Heart left ventricle (tissue), 16 donors: Measurements from ENCODE around the gene NLRP13. TPM values are rescaled to one million over a fixed set of nuclear protein-coding genes. Genes with fewer than 3 reads are reported as not detected.

ENCODE experiments used
- ATAC-seq, 4 donors: fragments of 200-7000 bp; cut with Tn5 transposase; one replicate each; pipeline ENCODE4 v1.9.1; 2020 to 2022; ENCODE audit warnings: moderate library complexity in 4 of 4, mild to moderate bottlenecking in 3 of 4, moderate number of reproducible peaks in 1 of 4
- DNase-seq, 5 donors: peaks; one replicate each; pipeline ENCODE4 v3.0.0-alpha.2; 2020
- H3K27ac ChIP-seq, 12 donors: fragments of 200-600 bp; sonication (generic) in 4 of 12; one replicate each; pipeline versions ENCODE4 v1.5.0 to v1.8.0; 2016 to 2022; ENCODE audit warnings: mild to moderate bottlenecking in 2 of 12
- H3K27me3 ChIP-seq, 9 donors: fragments of 200-600 bp; sonication (generic) in 2 of 9; one replicate each; pipeline versions ENCODE4 v1.5.1 to v1.8.0; 2016 to 2022; ENCODE audit warnings: mild to moderate bottlenecking in 3 of 9
- H3K36me3 ChIP-seq, 9 donors: fragments of 200-600 bp; sonication (generic) in 2 of 9; one replicate each; pipeline versions ENCODE4 v1.5.0 to v1.8.0; 2018 to 2022; ENCODE audit warnings: mild to moderate bottlenecking in 2 of 9
- H3K4me1 ChIP-seq, 12 donors: fragments of 200-600 bp; sonication (generic) in 4 of 12; one replicate each; pipeline versions ENCODE4 v1.5.0 to v1.8.0; 2016 to 2022; ENCODE audit warnings: mild to moderate bottlenecking in 3 of 12
- H3K4me3 ChIP-seq, 12 donors: fragments of 200-600 bp; sonication (generic) in 4 of 12; one replicate each; pipeline versions ENCODE4 v1.5.0 to v1.8.0; 2017 to 2022; ENCODE audit warnings: mild to moderate bottlenecking in 9 of 12, moderate library complexity in 4 of 12
- H3K9me3 ChIP-seq, 12 donors: fragments of 200-600 bp; sonication (generic) in 4 of 12; one replicate each; pipeline versions ENCODE4 v1.5.0 to v1.8.0; 2016 to 2022; ENCODE audit warnings: mild to moderate bottlenecking in 1 of 12
- POLR2A ChIP-seq, 2 donors: fragments of 450-650 bp; IDR thresholded peaks; one replicate each; pipeline ENCODE4 v1.6.1; 2017; ENCODE audit warnings: antibody characterized with exemption in 2 of 2, mild to moderate bottlenecking in 2 of 2, moderate library complexity in 2 of 2
- WGBS, 4 donors: extraction: QIAGEN DNeasy Blood & Tissue Kit in 2 of 4; methylation state at CpG; one replicate each; pipeline versions ENCODE4 v1.1.5 to v1.1.7; 2013 to 2018; 5-methylcytosine and 5-hydroxymethylcytosine counted together
- intact Hi-C, 10 donors: fragments of 100-400 bp; cut with DNase I; formaldehyde crosslinking; loops; one replicate each; pipeline versions ENCODE4 v1.11.1 to v1.14.2; 2022
- polyA plus RNA-seq, 2 donors: library from polyadenylated mRNA; stranded (reverse); fragments of 200-250 nt; gene quantifications; one replicate each; pipeline ENCODE4 v1.2.3, GENCODE V29; 2013
- total RNA-seq, 9 donors: library from RNA; depleted of rRNA in 2 of 9; stranded (reverse); fragments of >200 nt in 2 of 9; fragmentation: NEBNext Ultra II Directional in 3 of 9; extraction: Animal tissue kit (Norgen Biotek cat#: 25700) in 3 of 9; gene quantifications; one replicate each; pipeline versions ENCODE4 v1.1.0 to v1.2.4, GENCODE V29; 2016 to 2023
- TF ChIP-seq, protein P1 (sequence below), 12 donors: fragments of 200-600 bp; sonication (generic) in 4 of 12; IDR thresholded peaks; one replicate each; pipeline versions ENCODE4 v1.5.0 to v1.8.0; 2018 to 2022; ENCODE audit warnings: antibody characterized with exemption in 12 of 12, mild to moderate bottlenecking in 5 of 12
- donor health status: ischemic (EF 13 %, LVEDD 7.1; RV severe dilation, severe dysfunction).
- donor health status: healthy with polysubstance abuse.
- donor health status: DM: no; HTN: yes; CAD: no.
- donor health status: DM: no; HTN: no; CAD: no.
- donor health status: ischemic (EF 25% LVEDD 6.9; RV normal size, moderate dysfunction).
- donor health status: ischemic (EF 25% LVEDD 5.7; RV mildly dilated, moderate dysfunction).
- donor health status: healthy.
- donor health status: DM: yes; HTN: yes; CAD: no.
- donor health status: ischemic (EF 35%, LVEDD 5.7; RV mildly dilated, moderate dysfunction).
- donor health status: nonischemic (EF 11% LVEDD 7.7; RV severe dilation, severe dysfunction).
- donor health status: DM: yes; HTN: yes; CAD: no.
- donor health status: PGD.
- donor health status: ischemic (EF 29% LVEDD 5.4; RV normal size, mild dysfunction).
- donor health status: nonischemic (EF 23%, LVEDD 6.1; RV moderate dilation, normal function).

Gene NLRP13
- total and polyA plus RNA-seq, 11 donors = not detected

DNA sequence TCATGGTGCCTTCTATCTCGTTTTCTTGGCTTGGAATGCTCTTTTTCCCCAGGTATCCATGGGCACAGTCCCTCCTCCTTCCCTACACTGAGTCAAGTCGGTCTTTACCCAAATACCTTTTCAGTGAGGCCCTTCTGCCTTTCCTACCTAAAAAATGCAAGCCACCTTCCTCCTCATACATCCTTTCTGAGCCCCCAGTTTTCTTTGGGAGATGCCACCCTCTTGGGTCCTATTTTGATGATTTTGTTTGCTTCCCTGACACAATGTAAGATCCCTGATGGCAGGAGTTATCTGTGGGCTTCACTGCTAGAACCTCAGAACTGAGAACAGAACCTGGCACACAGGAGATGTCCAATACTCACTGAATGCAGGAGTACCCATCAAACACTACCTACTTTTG lies 22.3 kb downstream of the NLRP13 start:
- ATAC-seq (no peak), DNase-seq (no peak)
- WGBS, 4 donors = 27 to 43% (median 36%) methylated on average over 2 of the region's 2 CpGs
- Histone ChIP-seq H3K9me3 (peaks cover 0 to 10% (median 0%) of the 10 kb centered on the region in 12 donors), H3K4me3 (no peak overlapping the region), H3K36me3 (no peaks in the 10 kb centered on the region), H3K27me3 (peaks cover 0 to 20% (median 0%) of the 10 kb centered on the region in 9 donors), H3K27ac (no peak overlapping the region), H3K4me1 (no peaks in the 10 kb centered on the region)
- TF ChIP-seq POLR2A (IDR thresholded peaks at IDR 0.05) = no peak
- TF ChIP-seq, protein P1, sequence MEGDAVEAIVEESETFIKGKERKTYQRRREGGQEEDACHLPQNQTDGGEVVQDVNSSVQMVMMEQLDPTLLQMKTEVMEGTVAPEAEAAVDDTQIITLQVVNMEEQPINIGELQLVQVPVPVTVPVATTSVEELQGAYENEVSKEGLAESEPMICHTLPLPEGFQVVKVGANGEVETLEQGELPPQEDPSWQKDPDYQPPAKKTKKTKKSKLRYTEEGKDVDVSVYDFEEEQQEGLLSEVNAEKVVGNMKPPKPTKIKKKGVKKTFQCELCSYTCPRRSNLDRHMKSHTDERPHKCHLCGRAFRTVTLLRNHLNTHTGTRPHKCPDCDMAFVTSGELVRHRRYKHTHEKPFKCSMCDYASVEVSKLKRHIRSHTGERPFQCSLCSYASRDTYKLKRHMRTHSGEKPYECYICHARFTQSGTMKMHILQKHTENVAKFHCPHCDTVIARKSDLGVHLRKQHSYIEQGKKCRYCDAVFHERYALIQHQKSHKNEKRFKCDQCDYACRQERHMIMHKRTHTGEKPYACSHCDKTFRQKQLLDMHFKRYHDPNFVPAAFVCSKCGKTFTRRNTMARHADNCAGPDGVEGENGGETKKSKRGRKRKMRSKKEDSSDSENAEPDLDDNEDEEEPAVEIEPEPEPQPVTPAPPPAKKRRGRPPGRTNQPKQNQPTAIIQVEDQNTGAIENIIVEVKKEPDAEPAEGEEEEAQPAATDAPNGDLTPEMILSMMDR (IDR thresholded peaks at IDR 0.05) = no peak
- intact Hi-C loops = no loop called here

- Histone ChIP-seq H3K9me3 (peaks cover 0 to 10% (median 0%) of the 10 kb centered on the region in 12 donors), H3K27me3 (peaks cover 0 to 20% (median 0%) of the 10 kb centered on the region in 9 donors), H3K27ac (no peak overlapping the region), H3K36me3 (no peaks in the 10 kb centered on the region), H3K4me3 (no peak overlapping the region), H3K4me1 (no peaks in the 10 kb centered on the region)
- WGBS, 4 donors = 76 to 85% (median 80%) methylated on average over 3 of the region's 3 CpGs
- no peak for TF ChIP-seq POLR2A (IDR thresholded peaks at IDR 0.05)
- TF ChIP-seq, protein P1 (IDR thresholded peaks at IDR 0.05) = no peak
- DNase-seq (no peak), ATAC-seq (no peak)
- intact Hi-C loops = no loop called here
These were observed 24.4 kb downstream of the NLRP13 start for GRCh38 chr19:55907746-55908145.

DNA sequence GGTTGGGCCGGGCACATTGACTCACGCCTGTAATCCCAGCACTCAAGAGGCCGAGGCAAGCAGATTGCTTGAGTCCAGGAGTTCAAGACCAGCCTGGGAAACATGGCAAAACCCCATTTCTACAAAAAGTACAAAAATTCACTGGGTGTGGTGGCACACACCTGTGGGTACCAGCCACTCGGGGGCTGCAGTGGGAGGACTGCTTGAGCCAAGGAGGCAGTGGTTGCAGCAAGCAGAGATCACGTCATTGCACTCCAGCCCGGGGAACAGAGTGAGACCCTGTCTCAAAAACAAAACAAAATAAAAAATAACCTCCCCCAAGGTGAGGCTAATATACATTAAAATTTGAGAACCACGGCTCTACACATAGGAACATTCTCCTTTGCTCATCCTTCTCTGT lies 24.9 kb downstream of the NLRP13 start:
- Histone ChIP-seq H3K36me3 (no peaks in the 10 kb centered on the region), H3K4me3 (no peak overlapping the region), H3K9me3 (peaks cover 0 to 10% (median 0%) of the 10 kb centered on the region in 12 donors), H3K27ac (no peak overlapping the region), H3K4me1 (no peaks in the 10 kb centered on the region), H3K27me3 (peaks cover 0 to 20% (median 0%) of the 10 kb centered on the region in 9 donors)
- TF ChIP-seq POLR2A (IDR thresholded peaks at IDR 0.05) = no peak
- TF ChIP-seq, protein P1 (IDR thresholded peaks at IDR 0.05) = no peak
- ATAC-seq (no peak), DNase-seq (no peak)
- WGBS, 4 donors = 65 to 78% (median 75%) methylated on average over 7 of the region's 7 CpGs
- intact Hi-C loops = no loop called here

DNA sequence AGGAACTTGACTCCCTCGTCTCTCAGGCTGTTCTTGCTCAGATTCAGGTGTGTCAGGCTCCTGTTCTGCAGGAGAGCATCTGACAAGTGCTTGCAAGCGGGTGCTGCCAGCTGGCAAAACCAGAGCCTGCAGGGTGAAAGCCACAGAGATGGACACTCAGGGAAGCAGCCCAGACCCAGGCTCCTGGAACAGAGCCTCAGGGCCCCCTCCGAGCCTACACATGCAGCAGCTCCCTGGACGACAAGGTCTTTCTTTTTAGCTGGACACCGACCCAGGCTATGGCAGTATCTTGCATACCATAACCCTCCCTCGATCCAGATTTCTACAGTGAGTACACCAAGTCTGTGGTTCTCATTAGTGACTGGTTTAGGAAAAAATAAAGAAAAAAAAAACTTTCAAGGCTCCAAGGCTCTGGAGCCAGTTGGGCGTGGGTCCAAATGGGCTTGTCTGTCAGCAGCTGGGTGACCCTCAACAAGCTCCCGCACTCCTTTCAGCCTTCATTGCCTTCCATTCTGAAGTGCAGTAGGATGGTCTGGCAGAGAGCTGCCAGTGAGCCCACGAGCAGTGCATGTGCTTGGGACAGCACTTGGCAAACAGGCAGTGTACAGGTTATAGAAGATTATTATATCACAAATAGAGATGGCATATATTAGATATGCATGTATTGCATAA lies 29.9 kb downstream of the NLRP13 start:
- intact Hi-C loops = no loop called here
- Histone ChIP-seq H3K9me3 (peaks cover 0 to 4% (median 0%) of the 10 kb centered on the region in 12 donors), H3K27ac (no peak overlapping the region), H3K36me3 (no peaks in the 10 kb centered on the region), H3K4me3 (no peak overlapping the region), H3K4me1 (no peaks in the 10 kb centered on the region), H3K27me3 (peaks cover 0 to 3% (median 0%) of the 10 kb centered on the region in 9 donors)
- TF ChIP-seq, protein P1 (IDR thresholded peaks at IDR 0.05) = no peak
- no peak for TF ChIP-seq POLR2A (IDR thresholded peaks at IDR 0.05)
- DNase-seq (no peak), ATAC-seq (no peak)
- WGBS, 4 donors = 64 to 72% (median 69%) methylated on average over 9 of the region's 9 CpGs
